H1 (cell line): ENCODE measurements around the gene HOXD10. TPM values are rescaled to one million over a fixed set of nuclear protein-coding genes. Genes with fewer than 3 reads are reported as not detected.

ENCODE experiments used
- CTCF ChIA-PET: fragments of 300-600 bp; sonication (Branson Sonifier 250); formaldehyde crosslinking; loops from one replicate; lab custom pipeline; 2021; ENCODE audit not compliant: partially characterized antibody; lab: Charles Lee
- POLR2A ChIA-PET: fragments of 300-600 bp; sonication (Branson Sonifier 250); formaldehyde crosslinking; loops from one replicate; lab custom pipeline; 2021; ENCODE audit warnings: inconsistent platforms; ENCODE audit not compliant: partially characterized antibody; lab: Charles Lee
- DNase-seq, 2 experiments: peaks; one replicate each; pipeline versions ENCODE4 v3.0.0 to v3.0.0-alpha.2; 2010 to 2022; ENCODE audit warnings: low spot score in 2 of 2, low read depth in 1 of 2, mixed read lengths in 1 of 2
- FAIRE-seq: peaks from 2 replicates; lab custom pipeline; 2011; peaks lifted over from hg19 to GRCh38; lab: Jason Lieb, UNC
- H2AFZ ChIP-seq: 2 replicates; pipeline ENCODE4 v1.8.1; 2012; ENCODE audit warnings: low read length, inconsistent platforms
- H2AK5ac ChIP-seq: 2 replicates; pipeline ENCODE4 v1.6.1; 2013; ENCODE audit warnings: low read depth, low read length
- H2BK120ac ChIP-seq: replicated peaks from 2 replicates; pipeline ENCODE3; 2013; ENCODE audit warnings: low read depth, low read length, inconsistent platforms
- H2BK12ac ChIP-seq: 2 replicates; pipeline ENCODE4 v1.6.1; 2013; ENCODE audit warnings: low read depth, low read length
- H2BK15ac ChIP-seq: 2 replicates; pipeline ENCODE4 v1.6.1; 2013; ENCODE audit warnings: low read length
- H2BK20ac ChIP-seq: 2 replicates; pipeline ENCODE4 v1.6.1; 2013; ENCODE audit warnings: low read length
- H2BK5ac ChIP-seq: 2 replicates; pipeline ENCODE4 v1.6.1; 2013; ENCODE audit warnings: low read depth, low read length
- H3K14ac ChIP-seq: 2 replicates; pipeline ENCODE4 v1.6.1; 2013; ENCODE audit warnings: inconsistent platforms; ENCODE audit not compliant: insufficient read length
- H3K18ac ChIP-seq: 2 replicates; pipeline ENCODE4 v1.6.1; 2013; ENCODE audit warnings: low read length; ENCODE audit errors: extremely low read depth
- H3K23ac ChIP-seq: 2 replicates; pipeline ENCODE4 v1.6.1; 2013; ENCODE audit warnings: inconsistent platforms; ENCODE audit not compliant: insufficient read length
- H3K23me2 ChIP-seq: 2 replicates; pipeline ENCODE4 v1.6.1; 2013; ENCODE audit warnings: low read depth, low read length
- H3K27ac ChIP-seq: 2 replicates; pipeline ENCODE4 v1.6.1; 2011; ENCODE audit warnings: low read depth, low read length, inconsistent platforms
- H3K27me3 ChIP-seq, 4 experiments: replicated peaks in 1 of 4; 1 replicate in 1 of 4; 2 replicates in 3 of 4; pipeline versions ENCODE4 v1.6.1 to v1.8.1; 2011 to 2013; ENCODE audit warnings: low read length in 3 of 4, mild to moderate bottlenecking in 3 of 4, inconsistent platforms in 2 of 4, mixed read lengths in 2 of 4, moderate library complexity in 1 of 4; ENCODE audit not compliant: control insufficient read depth in 3 of 4, insufficient read depth in 3 of 4; ENCODE audit errors: extremely low read depth in 1 of 4
- H3K36me3 ChIP-seq, 4 experiments: 2 replicates each; pipeline versions ENCODE4 v1.6.1 to v1.8.1; 2011 to 2013; ENCODE audit warnings: mild to moderate bottlenecking in 4 of 4, low read length in 3 of 4, moderate library complexity in 2 of 4, control low read depth in 1 of 4, inconsistent platforms in 1 of 4; ENCODE audit not compliant: insufficient read depth in 4 of 4, control insufficient read depth in 2 of 4
- H3K4ac ChIP-seq: replicated peaks from 2 replicates; pipeline ENCODE3; 2013; ENCODE audit warnings: low read length, low read depth, mixed read lengths, inconsistent platforms; ENCODE audit not compliant: insufficient read length
- H3K4me1 ChIP-seq, 4 experiments: replicated peaks in 1 of 4; 1 replicate in 1 of 4; 2 replicates in 3 of 4; pipeline versions ENCODE4 v1.6.1 to v1.8.1; 2011 to 2013; ENCODE audit warnings: low read length in 3 of 4, inconsistent platforms in 2 of 4, mixed read lengths in 1 of 4; ENCODE audit not compliant: insufficient read depth in 4 of 4, control insufficient read depth in 3 of 4
- H3K4me2 ChIP-seq, 2 experiments: 2 replicates each; pipeline versions ENCODE4 v1.6.1 to v1.8.1; 2011 to 2013; ENCODE audit warnings: low read depth in 2 of 2, low read length in 2 of 2, control low read depth in 1 of 2, inconsistent platforms in 1 of 2, mild to moderate bottlenecking in 1 of 2; ENCODE audit not compliant: insufficient read depth in 1 of 2
- H3K4me3 ChIP-seq, 4 experiments: fragments of 200-600, 300-600 bp in 1 of 4; sonication (generic), shearing (Covaris generic), sonication (Bioruptor Twin) in 1 of 4; 2 replicates each; pipeline versions ENCODE4 v1.5.1 to v1.8.1; 2011 to 2016; ENCODE audit warnings: low read length in 4 of 4, low read depth in 3 of 4, control low read depth in 2 of 4, inconsistent platforms in 2 of 4, mild to moderate bottlenecking in 2 of 4, mixed read lengths in 1 of 4, moderate library complexity in 1 of 4; ENCODE audit not compliant: insufficient read depth in 2 of 4; ENCODE audit errors: extremely low read depth in 1 of 4
- H3K56ac ChIP-seq: replicated peaks from 2 replicates; pipeline ENCODE3; 2013; ENCODE audit warnings: low read depth, mild to moderate bottlenecking, mixed read lengths, low read length, inconsistent platforms; ENCODE audit not compliant: insufficient read length
- H3K79me1 ChIP-seq: 2 replicates; pipeline ENCODE4 v1.6.1; 2013; ENCODE audit warnings: low read depth, low read length, control low read depth
- H3K79me2 ChIP-seq, 2 experiments: 2 replicates each; pipeline versions ENCODE4 v1.6.1 to v1.8.1; 2012 to 2013; ENCODE audit warnings: low read length in 2 of 2, mild to moderate bottlenecking in 2 of 2, inconsistent platforms in 1 of 2; ENCODE audit not compliant: insufficient read depth in 2 of 2, control insufficient read depth in 1 of 2
- H3K9ac ChIP-seq, 4 experiments: replicated peaks in 1 of 4; 1 replicate in 1 of 4; 2 replicates in 3 of 4; pipeline versions ENCODE4 v1.6.1 to v1.8.1; 2011 to 2013; ENCODE audit warnings: low read depth in 3 of 4, low read length in 3 of 4, control low read depth in 2 of 4, mild to moderate bottlenecking in 2 of 4, moderate library complexity in 2 of 4, inconsistent platforms in 1 of 4; ENCODE audit errors: extremely low read depth in 1 of 4
- H3K9me3 ChIP-seq, 2 experiments: 2 replicates each; pipeline versions ENCODE4 v1.6.1 to v1.8.1; 2012 to 2013; ENCODE audit warnings: mild to moderate bottlenecking in 2 of 2, moderate library complexity in 2 of 2, control low read depth in 1 of 2, inconsistent platforms in 1 of 2, low read depth in 1 of 2, low read length in 1 of 2, mixed read lengths in 1 of 2; ENCODE audit not compliant: insufficient read depth in 2 of 2
- H4K20me1 ChIP-seq, 2 experiments: replicated peaks in 1 of 2; 2 replicates each; pipeline versions ENCODE3 to v1.8.1; 2011 to 2013; ENCODE audit warnings: inconsistent platforms in 2 of 2, low read length in 2 of 2, mild to moderate bottlenecking in 1 of 2; ENCODE audit not compliant: insufficient read depth in 2 of 2, control insufficient read depth in 1 of 2
- H4K5ac ChIP-seq: 2 replicates; pipeline ENCODE4 v1.6.1; 2013; ENCODE audit warnings: low read length, low read depth, mixed read lengths, inconsistent platforms; ENCODE audit not compliant: insufficient read length
- H4K8ac ChIP-seq: 2 replicates; pipeline ENCODE4 v1.8.0; 2013; ENCODE audit warnings: mild to moderate bottlenecking, moderate library complexity, low read length, inconsistent platforms; ENCODE audit not compliant: insufficient read depth; ENCODE audit errors: extremely low read depth
- H4K91ac ChIP-seq: replicated peaks from 2 replicates; pipeline ENCODE3; 2013; ENCODE audit warnings: low read length, mixed read lengths, inconsistent platforms; ENCODE audit not compliant: insufficient read length
- ASH2L ChIP-seq: fragments of 200-600, 300-600 bp; sonication (generic); IDR thresholded peaks from one replicate; pipeline ENCODE4 v1.7.1; 2017; ENCODE audit warnings: low read length
- BCL11A ChIP-seq, 2 experiments: IDR thresholded peaks; one replicate each; pipeline ENCODE4 v1.6.1; 2011; ENCODE audit warnings: low read depth in 2 of 2, low read length in 2 of 2, mild to moderate bottlenecking in 2 of 2
- CBX8 ChIP-seq: fragments of 300-800, 300-1000 bp; sonication (generic); IDR thresholded peaks from 2 replicates; pipeline ENCODE4 v1.7.1; 2016; ENCODE audit warnings: low read depth, low read length, borderline replicate concordance
- EZH2 ChIP-seq: fragments of 200-600 bp; sonication (generic); IDR thresholded peaks from 2 replicates; pipeline ENCODE4 v1.7.1; 2012; ENCODE audit warnings: low read depth, mild to moderate bottlenecking, moderate library complexity, low read length, inconsistent platforms; ENCODE audit not compliant: severe bottlenecking
- POU5F1 ChIP-seq: IDR thresholded peaks from 2 replicates; pipeline ENCODE4 v1.6.1; 2011; ENCODE audit warnings: low read depth, mild to moderate bottlenecking, low read length, moderate library complexity
- RNF2 ChIP-seq: fragments of 200-900, 300-1000 bp; sonication (generic); IDR thresholded peaks from 2 replicates; pipeline ENCODE4 v1.7.1; 2016; ENCODE audit warnings: borderline replicate concordance, low read depth, mild to moderate bottlenecking, antibody characterized with exemption, low read length; ENCODE audit not compliant: poor library complexity, severe bottlenecking; ENCODE audit errors: missing control alignments
- SP2 ChIP-seq: IDR thresholded peaks from 2 replicates; pipeline ENCODE4 v1.6.1; 2012; ENCODE audit warnings: mild to moderate bottlenecking, low read length, inconsistent platforms
- SUZ12 ChIP-seq: fragments of 200-600 bp; sonication (generic); IDR thresholded peaks from 2 replicates; pipeline ENCODE4 v1.6.1; 2012; ENCODE audit warnings: mild to moderate bottlenecking, inconsistent platforms, low read length, moderate library complexity, mixed read lengths
- TCF12 ChIP-seq: IDR thresholded peaks from 2 replicates; pipeline ENCODE4 v1.6.1; 2011; ENCODE audit warnings: low read depth, mild to moderate bottlenecking, low read length
- WGBS, 2 experiments: shearing (Covaris generic) in 1 of 2; methylation state at CpG; one replicate each; pipeline versions ENCODE4 v1.1.6 to v1.1.7; 2013 to 2015; ENCODE audit warnings: low lambda C conversion rate in 2 of 2, mixed read lengths in 2 of 2, inconsistent platforms in 1 of 2, low coverage in 1 of 2, missing lambda C conversion rate in 1 of 2; ENCODE audit not compliant: insufficient replicate concordance in 2 of 2, insufficient coverage in 1 of 2, insufficient read length in 1 of 2; ENCODE audit errors: extremely low coverage in 1 of 2, missing lambda C conversion rate in 1 of 2; 5-methylcytosine and 5-hydroxymethylcytosine counted together
- polyA plus RNA-seq, 7 experiments: library from polyadenylated mRNA; depleted of rRNA in 3 of 7; stranded (reverse) in 5 of 7; unstranded in 2 of 7; fragments of >200 nt in 5 of 7; fragments of 200-250 nt in 2 of 7; gene quantifications; 1 replicate in 5 of 7; 2 replicates in 1 of 7; 4 replicates in 1 of 7; pipeline versions ENCODE4 v1.2.1 to v1.2.3, GENCODE V29; 2011 to 2013; ENCODE audit warnings: missing spikeins in 2 of 7, mixed read lengths in 2 of 7
- total RNA-seq: library from RNA; stranded (reverse); fragmentation: NEBNext Ultra II Directional; extraction: Animal tissue kit (Norgen Biotek cat#: 25700); gene quantifications from 2 replicates; pipeline ENCODE4 v1.2.1, GENCODE V29; 2021

HOXD10 gene
- total and polyA plus RNA-seq, 2 of the 8 experiments (the other 6 are each of a cell fraction or from before 2014, with no cell fraction given) = not detected

GRCh38 chr2:176078541-176079284, 37.9 kb upstream of the HOXD10 start:
- Histone ChIP-seq H3K4me2 (peak overlapping the region; percentile 67 to 83), H3K14ac (no peak overlapping the region), H2BK20ac (no peak overlapping the region), H2BK12ac (no peak overlapping the region), H4K91ac (no peak overlapping the region), H2BK5ac (no peak overlapping the region), H3K9ac (no peak overlapping the region), H3K9me3 (no peaks in the 10 kb centered on the region; a peak in 1 of 4 replicates), H2BK120ac (no peak overlapping the region), H3K27ac (no peak overlapping the region), H3K56ac (no peak overlapping the region), H2AFZ (no peak overlapping the region), H3K4me3 (peak overlapping the region; percentile 4 to 52 (median 26); a peak in 5 of 8 replicates), H3K79me1 (no peaks in the 10 kb centered on the region), H3K79me2 (no peaks in the 10 kb centered on the region), H3K23me2 (peaks cover 6% of the 10 kb centered on the region; the same call in 1 of the 2 replicates), H3K23ac (no peak overlapping the region), H3K27me3 (peaks cover 85 to 98% (median 92%) of the 10 kb centered on the region in 4 experiments), H2AK5ac (no peak overlapping the region), H3K4ac (no peak overlapping the region), H3K36me3 (peaks cover 0 to 5% (median 0%) of the 10 kb centered on the region in 4 experiments; a peak in 1 of 8 replicates), H2BK15ac (no peak overlapping the region), H4K8ac (no peak overlapping the region), H4K5ac (no peak overlapping the region), H4K20me1 (peaks cover 7 to 17% of the 10 kb centered on the region in 2 experiments), H3K18ac (no peak overlapping the region), H3K4me1 (peaks cover 0 to 29% (median 11%) of the 10 kb centered on the region in 4 experiments; a peak in 5 of 7 replicates)
- FAIRE-seq (no peak), DNase-seq (peak in 1 of 2 experiments; percentile 46)
- ChIA-PET CTCF (interaction anchor here (0.6 to 7.8 kb wide), 26 partner anchors 7 to 1481 kb away, joined by 3 to 130 read pairs (median 5); partner anchors contain the start of genes HOXD12 and LNPK), POLR2A (interaction anchor here (2.5 kb wide), 1 partner anchor 19 kb away, joined by 8 read pairs; no protein-coding TSS in a partner anchor)
- 15% methylated on average over 25 of the region's 25 CpGs; no CpG with 5 or more reads in 1 of the 2 experiments for WGBS, 2 experiments
- TF ChIP-seq ASH2L (no peak), CBX8 (peak; percentile 70; the same call in 1 of the 2 replicates), TCF12 (0 out of 2 replicates have a peak, but pooled peaks have one; percentile 10), BCL11A (IDR thresholded peaks at IDR 0.05; ENCODE audit: low read depth in 2 of 2, low read length in 2 of 2) (no peak), POU5F1 (0 out of 2 replicates have a peak, but pooled peaks have one; percentile 7), SUZ12 (peak; percentile 89), SP2 (no peak), RNF2 (peak; percentile 93), EZH2 (peak; percentile 87)
